HepG2 (cell line): Measurements from ENCODE around the gene ELFN1. TPM values are rescaled to one million over a fixed set of nuclear protein-coding genes. Genes with fewer than 3 reads are reported as not detected.
A peak's percentile ranks its signal among the peaks of the same experiment; 100 is the strongest.

Source experiments
- ARID2 ChIP-seq: sonication (generic); formaldehyde crosslinking; IDR thresholded peaks from 2 replicates; pipeline ENCODE4 v1.8.1; 2022; ENCODE audit warnings: mild to moderate bottlenecking, missing genetic modification reagents, borderline replicate concordance
- ATF6 ChIP-seq: sonication (generic); formaldehyde crosslinking; conservative IDR thresholded peaks from 2 replicates; pipeline ENCODE4 v1.4.0; 2020; ENCODE audit warnings: missing genetic modification reagents
- ATM ChIP-seq: fragments of 450-650 bp; IDR thresholded peaks from 2 replicates; pipeline ENCODE4 v1.7.1; 2017; ENCODE audit warnings: mild to moderate bottlenecking, borderline replicate concordance
- CBX5 ChIP-seq: sonication (generic); formaldehyde crosslinking; IDR thresholded peaks from 2 replicates; pipeline ENCODE4 v1.4.0; 2020; ENCODE audit warnings: missing genetic modification reagents, borderline replicate concordance
- CREM ChIP-seq, 2 experiments: sonication (generic) in 1 of 2; formaldehyde crosslinking in 1 of 2; IDR thresholded peaks; 2 replicates each; pipeline versions ENCODE4 v1.4.0 to v1.6.1; 2016 to 2020; ENCODE audit warnings: antibody characterized with exemption in 1 of 2, mild to moderate bottlenecking in 1 of 2, missing genetic modification reagents in 1 of 2
- HDAC2 ChIP-seq: sonication (generic); formaldehyde crosslinking; IDR thresholded peaks from 2 replicates; pipeline ENCODE4 v1.4.0; 2020; ENCODE audit warnings: missing genetic modification reagents
- ISX ChIP-seq: sonication (generic); formaldehyde crosslinking; conservative IDR thresholded peaks from 2 replicates; pipeline ENCODE4 v1.5.0; 2020; ENCODE audit warnings: missing genetic modification reagents
- KDM1A ChIP-seq: IDR thresholded peaks from 2 replicates; pipeline ENCODE4 v1.6.1; 2016; ENCODE audit warnings: missing compliant biosample characterization
- MAFF ChIP-seq: IDR thresholded peaks from 2 replicates; pipeline ENCODE4 v1.6.1; 2011; ENCODE audit warnings: low read depth, low read length, improper control_type of control experiment
- MTF1 ChIP-seq: sonication (generic); formaldehyde crosslinking; IDR thresholded peaks from 2 replicates; pipeline ENCODE4 v1.5.0; 2020; ENCODE audit warnings: missing genetic modification reagents
- NAIF1 ChIP-seq: sonication (generic); formaldehyde crosslinking; IDR thresholded peaks from 2 replicates; pipeline ENCODE4 v1.5.0; 2020; ENCODE audit warnings: mild to moderate bottlenecking, missing genetic modification reagents, borderline replicate concordance
- NFKB2 ChIP-seq: sonication (generic); formaldehyde crosslinking; IDR thresholded peaks from 2 replicates; pipeline ENCODE4 v1.4.0; 2020; ENCODE audit warnings: missing genetic modification reagents, borderline replicate concordance
- SIX1 ChIP-seq: sonication (generic); formaldehyde crosslinking; IDR thresholded peaks from 2 replicates; pipeline ENCODE4 v1.4.0; 2020; ENCODE audit warnings: missing genetic modification reagents, borderline replicate concordance
- SOX13 ChIP-seq, 3 experiments: fragments of 450-650 bp in 1 of 3; sonication (generic) in 1 of 3; formaldehyde crosslinking in 1 of 3; IDR thresholded peaks in 2 of 3; conservative IDR thresholded peaks in 1 of 3; 2 replicates each; pipeline versions ENCODE4 v1.5.0 to v1.6.1; 2016 to 2020; ENCODE audit warnings: antibody characterized with exemption in 1 of 3, mild to moderate bottlenecking in 1 of 3, missing compliant biosample characterization in 1 of 3, missing genetic modification reagents in 1 of 3, moderate library complexity in 1 of 3
- TEAD3 ChIP-seq: optimal IDR thresholded peaks from 2 replicates; pipeline ENCODE3; 2016; ENCODE audit warnings: borderline replicate concordance
- ZC3H4 ChIP-seq: sonication (generic); formaldehyde crosslinking; IDR thresholded peaks from 2 replicates; pipeline ENCODE4 v1.4.0; 2020; ENCODE audit warnings: missing genetic modification reagents, borderline replicate concordance
- ZFP36L2 ChIP-seq: sonication (generic); formaldehyde crosslinking; IDR thresholded peaks from 2 replicates; pipeline ENCODE4 v1.4.0; 2020; ENCODE audit warnings: missing genetic modification reagents
- ZFYVE20 ChIP-seq: sonication (generic); formaldehyde crosslinking; IDR thresholded peaks from 2 replicates; pipeline ENCODE4 v1.8.0; 2023; ENCODE audit warnings: low read depth, mild to moderate bottlenecking, moderate library complexity, missing genetic modification reagents, borderline replicate concordance
- ZMYM3 ChIP-seq: sonication (generic); formaldehyde crosslinking; IDR thresholded peaks from 2 replicates; pipeline ENCODE4 v1.5.1; 2020; ENCODE audit warnings: mild to moderate bottlenecking, missing genetic modification reagents
- ZNF460 ChIP-seq: sonication (generic); formaldehyde crosslinking; IDR thresholded peaks from 2 replicates; pipeline ENCODE4 v1.5.1; 2020; ENCODE audit warnings: missing genetic modification reagents, mild to moderate bottlenecking, borderline replicate concordance
- ZNF563 ChIP-seq: sonication (generic); formaldehyde crosslinking; IDR thresholded peaks from 2 replicates; pipeline ENCODE4 v1.8.0; 2022; ENCODE audit warnings: mild to moderate bottlenecking, moderate library complexity, missing genetic modification reagents
- ZNF883 ChIP-seq: sonication (generic); formaldehyde crosslinking; IDR thresholded peaks from 2 replicates; pipeline ENCODE4 v1.5.1; 2020; ENCODE audit warnings: mild to moderate bottlenecking, missing genetic modification reagents; ENCODE audit errors: not compliant biosample characterization
- polyA plus RNA-seq, 8 experiments: library from polyadenylated mRNA; depleted of rRNA in 3 of 8; stranded (reverse) in 7 of 8; unstranded in 1 of 8; fragments of >200 nt; fragmentation: Illumina TruSeq in 4 of 8; extraction: Trizol in 4 of 8; gene quantifications; 2 replicates each; pipeline versions ENCODE4 v1.2.1 to v1.2.3, GENCODE V29; 2011 to 2016; ENCODE audit warnings: low read depth in 4 of 8, missing spikeins in 1 of 8, mixed read lengths in 1 of 8; ENCODE audit not compliant: insufficient read depth in 1 of 8
- total RNA-seq, 5 experiments: library from RNA; depleted of rRNA; stranded (reverse); fragments of >200 nt; fragmentation: Illumina TruSeq; extraction: Trizol; gene quantifications; 2 replicates each; pipeline ENCODE4 v1.2.3, GENCODE V29; 2016; ENCODE audit warnings: low read depth in 1 of 5
- TF ChIP-seq, protein P1 (sequence below): sonication (generic); formaldehyde crosslinking; IDR thresholded peaks from 2 replicates; pipeline ENCODE4 v1.4.0; 2020; ENCODE audit warnings: mild to moderate bottlenecking, missing genetic modification reagents
- TF ChIP-seq, protein P2 (sequence below): sonication (generic); formaldehyde crosslinking; IDR thresholded peaks from 2 replicates; pipeline ENCODE4 v1.4.0; 2020; ENCODE audit warnings: missing genetic modification reagents

ELFN1 gene
- total and polyA plus RNA-seq, 2 of the 13 experiments (the other 11 are each of a cell fraction or from before 2014, with no cell fraction given) = 0.13 to 0.18 TPM

DNA sequence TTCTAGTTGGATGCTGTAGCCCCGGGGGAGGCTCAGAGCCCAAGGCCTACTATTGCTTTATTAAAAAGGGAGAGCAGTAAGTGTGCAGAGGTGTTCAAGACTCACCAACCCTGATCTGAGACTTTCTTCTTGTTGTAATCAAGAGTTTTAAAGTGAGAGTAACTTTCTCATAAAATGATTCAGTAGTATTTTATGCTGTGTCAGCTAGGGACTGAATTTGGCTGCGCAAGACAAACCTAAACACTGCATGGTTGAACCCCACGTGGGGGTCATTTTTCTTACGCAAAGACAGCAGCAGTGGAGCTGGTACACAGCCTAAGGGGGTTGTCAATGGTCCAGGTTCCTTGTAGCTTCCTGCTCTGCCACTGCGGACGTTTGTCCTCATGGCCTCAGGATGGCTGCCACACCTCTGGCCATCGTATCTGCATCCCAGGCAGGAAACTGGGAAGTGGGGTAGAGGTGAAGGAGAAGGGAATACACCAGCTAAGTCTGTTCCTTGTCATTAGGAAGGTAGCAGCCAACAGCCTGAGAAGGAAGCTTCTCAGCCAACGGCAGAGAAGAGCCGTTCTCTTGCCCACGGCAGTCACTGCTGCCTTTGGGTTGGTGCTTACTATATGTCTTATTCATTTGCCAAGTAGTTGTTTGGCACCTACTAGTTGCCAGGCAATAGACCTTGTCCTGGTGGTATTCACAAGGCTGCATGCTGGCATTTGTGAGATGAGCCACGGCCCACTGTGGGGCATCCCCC is 44.7 kb downstream of the ELFN1 start (continued):
- TF ChIP-seq SIX1 (CRISPR knock-in tag) (no peak), NFKB2 (CRISPR knock-in tag) (no peak), CBX5 (CRISPR knock-in tag) (0 out of 2 replicates have a peak, but pooled peaks have one; percentile 21), ISX (CRISPR knock-in tag) (no peak), CREM (IDR thresholded peaks at IDR 0.05) (no peak), CREM (CRISPR knock-in tag; IDR thresholded peaks at IDR 0.05) (no peak), ZMYM3 (peak; percentile 99), ZFP36L2 (CRISPR knock-in tag) (no peak), TEAD3 (CRISPR knock-in tag) (no peak), SOX13 (IDR thresholded peaks at IDR 0.05) (no peak), SOX13 (CRISPR knock-in tag; conservative IDR thresholded peaks at IDR 0.05 in 1 of 2, IDR thresholded peaks at IDR 0.05 in 1 of 2) (no peak), ZC3H4 (no peak), ARID2 (CRISPR knock-in tag) (no peak), ZNF460 (CRISPR knock-in tag) (no peak), NAIF1 (CRISPR knock-in tag) (no peak), KDM1A (CRISPR knock-in tag) (peak; percentile 88), ZNF883 (CRISPR knock-in tag) (no peak), HDAC2 (CRISPR knock-in tag) (0 out of 2 replicates have a peak, but pooled peaks have one; percentile 21), ZFYVE20 (CRISPR knock-in tag) (no peak), ATF6 (CRISPR knock-in tag) (no peak), MAFF (peak; percentile 66), ZNF563 (CRISPR knock-in tag) (0 out of 2 replicates have a peak, but pooled peaks have one; percentile 7), ATM (no peak), MTF1 (CRISPR knock-in tag) (no peak)
- TF ChIP-seq, protein P1, sequence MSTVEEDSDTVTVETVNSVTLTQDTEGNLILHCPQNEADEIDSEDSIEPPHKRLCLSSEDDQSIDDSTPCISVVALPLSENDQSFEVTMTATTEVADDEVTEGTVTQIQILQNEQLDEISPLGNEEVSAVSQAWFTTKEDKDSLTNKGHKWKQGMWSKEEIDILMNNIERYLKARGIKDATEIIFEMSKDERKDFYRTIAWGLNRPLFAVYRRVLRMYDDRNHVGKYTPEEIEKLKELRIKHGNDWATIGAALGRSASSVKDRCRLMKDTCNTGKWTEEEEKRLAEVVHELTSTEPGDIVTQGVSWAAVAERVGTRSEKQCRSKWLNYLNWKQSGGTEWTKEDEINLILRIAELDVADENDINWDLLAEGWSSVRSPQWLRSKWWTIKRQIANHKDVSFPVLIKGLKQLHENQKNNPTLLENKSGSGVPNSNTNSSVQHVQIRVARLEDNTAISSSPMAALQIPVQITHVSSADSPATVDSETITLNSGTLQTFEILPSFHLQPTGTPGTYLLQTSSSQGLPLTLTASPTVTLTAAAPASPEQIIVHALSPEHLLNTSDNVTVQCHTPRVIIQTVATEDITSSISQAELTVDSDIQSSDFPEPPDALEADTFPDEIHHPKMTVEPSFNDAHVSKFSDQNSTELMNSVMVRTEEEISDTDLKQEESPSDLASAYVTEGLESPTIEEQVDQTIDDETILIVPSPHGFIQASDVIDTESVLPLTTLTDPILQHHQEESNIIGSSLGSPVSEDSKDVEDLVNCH (CRISPR knock-in tag) = no peak
- TF ChIP-seq, protein P2, sequence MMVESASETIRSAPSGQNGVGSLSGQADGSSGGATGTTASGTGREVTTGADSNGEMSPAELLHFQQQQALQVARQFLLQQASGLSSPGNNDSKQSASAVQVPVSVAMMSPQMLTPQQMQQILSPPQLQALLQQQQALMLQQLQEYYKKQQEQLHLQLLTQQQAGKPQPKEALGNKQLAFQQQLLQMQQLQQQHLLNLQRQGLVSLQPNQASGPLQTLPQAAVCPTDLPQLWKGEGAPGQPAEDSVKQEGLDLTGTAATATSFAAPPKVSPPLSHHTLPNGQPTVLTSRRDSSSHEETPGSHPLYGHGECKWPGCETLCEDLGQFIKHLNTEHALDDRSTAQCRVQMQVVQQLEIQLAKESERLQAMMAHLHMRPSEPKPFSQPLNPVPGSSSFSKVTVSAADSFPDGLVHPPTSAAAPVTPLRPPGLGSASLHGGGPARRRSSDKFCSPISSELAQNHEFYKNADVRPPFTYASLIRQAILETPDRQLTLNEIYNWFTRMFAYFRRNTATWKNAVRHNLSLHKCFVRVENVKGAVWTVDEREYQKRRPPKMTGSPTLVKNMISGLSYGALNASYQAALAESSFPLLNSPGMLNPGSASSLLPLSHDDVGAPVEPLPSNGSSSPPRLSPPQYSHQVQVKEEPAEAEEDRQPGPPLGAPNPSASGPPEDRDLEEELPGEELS (CRISPR knock-in tag) = no peak
